Measurements from ENCODE around the gene RAB11FIP4.

The RAB11FIP4 gene

DNA sequence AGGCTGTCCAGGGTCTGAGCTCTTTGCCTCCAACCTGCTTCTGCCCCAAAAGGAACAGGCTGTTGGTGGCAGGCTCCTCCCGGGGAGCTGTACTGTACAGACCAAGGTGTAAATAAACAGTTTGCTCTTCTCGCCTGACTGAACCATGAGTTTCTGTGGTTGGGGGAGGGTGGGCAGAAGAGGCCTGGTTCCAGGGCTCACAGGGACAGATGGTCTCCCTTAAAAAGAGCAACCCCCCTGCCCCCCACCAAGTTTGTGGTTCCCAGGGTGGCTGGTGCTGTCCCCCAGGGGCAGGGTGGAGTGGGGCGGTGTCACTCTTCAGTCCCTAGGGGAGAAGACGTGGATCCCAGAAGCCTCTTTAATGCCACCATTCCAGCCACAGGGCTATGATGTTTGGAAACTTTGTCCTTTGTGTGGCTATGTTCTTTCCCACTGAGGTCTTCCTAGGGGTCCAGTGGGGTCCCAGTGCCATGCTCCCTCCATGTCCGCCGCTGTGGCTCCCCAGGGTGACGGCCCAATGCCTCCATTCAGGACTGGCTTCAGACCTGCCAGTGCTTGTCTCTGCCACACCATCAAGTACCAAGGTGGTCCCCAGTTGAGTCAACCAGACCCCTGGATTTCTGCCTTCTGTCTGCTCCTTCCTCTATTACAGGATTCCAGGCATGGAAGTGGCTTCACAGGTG is 146.7 kb downstream of the RAB11FIP4 start:
- H3K9me3 ChIP-seq (ENCODE audit: severe bottlenecking): no peaks in the 10 kb centered on the region
- DNase-seq (ENCODE audit: low spot score) (no peak), ATAC-seq (ENCODE audit: low read depth) (no peak)
- no peaks in the 10 kb centered on the region for H3K27me3 ChIP-seq (ENCODE audit: insufficient read depth, poor library complexity, severe bottlenecking)
- peaks cover 4% of the 10 kb centered on the region for H3K4me1 ChIP-seq (ENCODE audit: insufficient read depth, poor library complexity, severe bottlenecking)
- no peak overlapping the region for H3K4me3 ChIP-seq (ENCODE audit: severe bottlenecking)
- no peak overlapping the region for H3K27ac ChIP-seq (ENCODE audit: poor library complexity, severe bottlenecking)
- TF ChIP-seq, protein P1, sequence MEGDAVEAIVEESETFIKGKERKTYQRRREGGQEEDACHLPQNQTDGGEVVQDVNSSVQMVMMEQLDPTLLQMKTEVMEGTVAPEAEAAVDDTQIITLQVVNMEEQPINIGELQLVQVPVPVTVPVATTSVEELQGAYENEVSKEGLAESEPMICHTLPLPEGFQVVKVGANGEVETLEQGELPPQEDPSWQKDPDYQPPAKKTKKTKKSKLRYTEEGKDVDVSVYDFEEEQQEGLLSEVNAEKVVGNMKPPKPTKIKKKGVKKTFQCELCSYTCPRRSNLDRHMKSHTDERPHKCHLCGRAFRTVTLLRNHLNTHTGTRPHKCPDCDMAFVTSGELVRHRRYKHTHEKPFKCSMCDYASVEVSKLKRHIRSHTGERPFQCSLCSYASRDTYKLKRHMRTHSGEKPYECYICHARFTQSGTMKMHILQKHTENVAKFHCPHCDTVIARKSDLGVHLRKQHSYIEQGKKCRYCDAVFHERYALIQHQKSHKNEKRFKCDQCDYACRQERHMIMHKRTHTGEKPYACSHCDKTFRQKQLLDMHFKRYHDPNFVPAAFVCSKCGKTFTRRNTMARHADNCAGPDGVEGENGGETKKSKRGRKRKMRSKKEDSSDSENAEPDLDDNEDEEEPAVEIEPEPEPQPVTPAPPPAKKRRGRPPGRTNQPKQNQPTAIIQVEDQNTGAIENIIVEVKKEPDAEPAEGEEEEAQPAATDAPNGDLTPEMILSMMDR (IDR thresholded peaks at IDR 0.05; ENCODE audit: poor library complexity, severe bottlenecking): no peak
- H3K36me3 ChIP-seq (ENCODE audit: low read depth): no peaks in the 10 kb centered on the region

DNA sequence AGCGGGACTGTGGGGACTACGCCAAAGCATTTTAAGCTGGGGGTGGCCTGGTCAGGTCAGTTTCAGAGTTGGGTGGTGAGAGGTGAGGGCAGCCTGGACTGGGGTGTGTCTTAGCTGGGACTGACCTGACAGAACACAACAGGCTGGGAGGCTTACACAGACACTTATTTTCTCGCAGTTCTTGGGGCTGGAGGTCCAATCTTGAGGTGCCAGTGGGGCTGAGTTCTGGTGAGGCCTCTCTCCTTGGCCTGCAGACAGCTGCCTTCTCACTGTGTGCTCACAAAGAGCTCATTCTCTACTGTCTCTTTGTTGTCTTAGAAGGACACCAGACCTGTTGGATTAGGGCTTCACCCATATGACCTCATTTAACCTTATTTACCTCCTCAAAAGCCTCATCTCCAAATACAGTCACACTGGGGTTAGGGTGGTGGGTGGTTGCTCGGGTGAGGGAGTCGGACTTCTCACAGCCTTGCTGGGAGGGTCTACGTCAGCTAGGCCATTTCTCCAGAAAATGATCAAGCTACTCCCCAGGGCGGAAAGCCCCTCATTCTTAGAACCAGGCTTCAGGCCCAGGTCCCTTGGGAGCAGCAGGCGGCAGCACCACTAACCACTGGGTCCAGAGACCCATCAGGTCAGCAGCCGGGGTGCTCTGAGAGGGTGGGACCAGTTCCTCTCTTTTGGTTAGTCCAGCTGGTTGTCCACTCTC is 149.3 kb downstream of the RAB11FIP4 start:
- Histone ChIP-seq H3K4me1 (ENCODE audit: insufficient read depth, poor library complexity, severe bottlenecking) (no peaks in the 10 kb centered on the region), H3K27me3 (ENCODE audit: insufficient read depth, poor library complexity, severe bottlenecking) (no peaks in the 10 kb centered on the region), H3K36me3 (ENCODE audit: low read depth) (no peaks in the 10 kb centered on the region), H3K27ac (ENCODE audit: poor library complexity, severe bottlenecking) (no peak overlapping the region), H3K4me3 (ENCODE audit: severe bottlenecking) (no peak overlapping the region), H3K9me3 (ENCODE audit: severe bottlenecking) (no peaks in the 10 kb centered on the region)
- DNase-seq (ENCODE audit: low spot score) (no peak), ATAC-seq (ENCODE audit: low read depth) (no peak)
- TF ChIP-seq, protein P1 (IDR thresholded peaks at IDR 0.05; ENCODE audit: poor library complexity, severe bottlenecking): no peak

DNA sequence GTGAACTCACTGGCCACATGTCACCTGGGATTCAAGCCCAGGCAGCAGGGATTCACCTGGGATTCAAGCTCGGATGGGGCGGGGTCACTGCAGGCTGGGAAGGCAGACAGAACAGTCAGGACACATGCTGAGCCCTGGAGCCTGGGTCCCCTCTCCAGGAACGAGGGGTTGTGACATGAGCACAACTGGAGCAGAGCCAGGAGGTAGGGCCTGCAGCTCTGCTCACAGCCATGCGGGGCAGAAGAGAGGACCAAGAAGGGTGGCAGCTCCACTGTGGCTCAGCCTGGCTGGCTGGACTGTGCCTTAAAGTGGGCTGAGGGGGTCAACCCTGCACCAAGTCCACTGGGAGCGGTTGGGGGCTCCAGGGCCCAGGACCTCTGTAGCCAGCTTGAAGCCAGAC is 150.1 kb downstream of the RAB11FIP4 start:
- Histone ChIP-seq H3K27me3 (ENCODE audit: insufficient read depth, poor library complexity, severe bottlenecking) (no peaks in the 10 kb centered on the region), H3K4me1 (ENCODE audit: insufficient read depth, poor library complexity, severe bottlenecking) (no peaks in the 10 kb centered on the region), H3K27ac (ENCODE audit: poor library complexity, severe bottlenecking) (no peak overlapping the region), H3K4me3 (ENCODE audit: severe bottlenecking) (no peak overlapping the region), H3K36me3 (ENCODE audit: low read depth) (no peaks in the 10 kb centered on the region), H3K9me3 (ENCODE audit: severe bottlenecking) (no peaks in the 10 kb centered on the region)
- ATAC-seq (ENCODE audit: low read depth) (no peak; the same call in 2 of the 3 replicates), DNase-seq (ENCODE audit: low spot score) (no peak)
- TF ChIP-seq, protein P1 (IDR thresholded peaks at IDR 0.05; ENCODE audit: poor library complexity, severe bottlenecking): no peak

DNA sequence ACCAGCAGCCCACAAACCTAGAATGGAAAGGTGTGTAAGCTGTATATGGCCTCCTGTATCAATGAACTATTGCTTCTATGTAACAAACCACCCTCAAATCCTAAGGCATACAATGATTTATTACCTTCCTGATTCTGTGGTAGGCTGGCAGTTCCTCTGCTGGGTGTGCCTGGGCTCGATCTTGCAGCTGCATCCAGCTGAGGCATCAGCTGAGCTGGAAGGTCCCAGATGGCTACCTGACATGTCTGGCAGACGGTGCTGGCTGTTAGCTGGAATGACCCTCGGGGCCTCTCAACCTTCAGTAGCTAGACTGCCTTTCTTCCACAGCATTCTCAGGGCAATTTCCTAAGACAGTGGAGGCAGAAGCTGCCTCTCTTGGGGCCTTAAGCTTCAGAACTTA is 152.7 kb downstream of the RAB11FIP4 start:
- no peaks in the 10 kb centered on the region for H3K27me3 ChIP-seq (ENCODE audit: insufficient read depth, poor library complexity, severe bottlenecking)
- DNase-seq (ENCODE audit: low spot score) (no peak), ATAC-seq (ENCODE audit: low read depth) (no peak)
- no peak overlapping the region for H3K4me3 ChIP-seq (ENCODE audit: severe bottlenecking)
- TF ChIP-seq, protein P1 (IDR thresholded peaks at IDR 0.05; ENCODE audit: poor library complexity, severe bottlenecking): no peak
- H3K9me3 ChIP-seq (ENCODE audit: severe bottlenecking): no peaks in the 10 kb centered on the region
- H3K4me1 ChIP-seq (ENCODE audit: insufficient read depth, poor library complexity, severe bottlenecking): no peaks in the 10 kb centered on the region
- H3K27ac ChIP-seq (ENCODE audit: poor library complexity, severe bottlenecking): no peak overlapping the region
- no peaks in the 10 kb centered on the region for H3K36me3 ChIP-seq (ENCODE audit: low read depth)

DNA sequence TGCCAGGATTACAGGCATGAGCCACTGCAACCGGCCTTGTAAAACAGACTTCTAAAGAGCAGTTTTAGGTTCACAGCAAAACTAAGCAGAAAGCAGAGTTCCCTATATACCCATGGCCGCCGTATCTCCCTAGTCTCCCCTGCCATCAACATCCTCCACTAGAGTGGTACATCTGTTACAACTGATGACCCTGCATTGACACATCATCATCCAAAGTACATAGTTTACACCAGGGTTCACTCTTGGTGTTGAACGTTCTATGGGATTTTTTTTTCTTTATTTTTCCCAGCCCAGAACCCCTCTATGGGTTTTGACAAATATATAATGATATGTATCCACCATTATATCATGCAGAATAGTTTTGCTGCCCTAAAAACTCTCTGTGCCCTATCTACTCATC is 155.2 kb downstream of the RAB11FIP4 start:
- TF ChIP-seq, protein P1 (IDR thresholded peaks at IDR 0.05; ENCODE audit: poor library complexity, severe bottlenecking): no peak
- no peak for ATAC-seq (ENCODE audit: low read depth)

More for the DNA sequence above, 155.2 kb downstream of the RAB11FIP4 start:
- H3K4me1 ChIP-seq (ENCODE audit: insufficient read depth, poor library complexity, severe bottlenecking): no peaks in the 10 kb centered on the region
- H3K27ac ChIP-seq (ENCODE audit: poor library complexity, severe bottlenecking): no peak overlapping the region
- H3K4me3 ChIP-seq (ENCODE audit: severe bottlenecking): no peak overlapping the region
- H3K9me3 ChIP-seq (ENCODE audit: severe bottlenecking): no peaks in the 10 kb centered on the region
- DNase-seq (ENCODE audit: low spot score): no peak
- no peaks in the 10 kb centered on the region for H3K36me3 ChIP-seq (ENCODE audit: low read depth)
- no peaks in the 10 kb centered on the region for H3K27me3 ChIP-seq (ENCODE audit: insufficient read depth, poor library complexity, severe bottlenecking)
